T-helper 2 cell treated with Interferon-gamma antibody and Interleukin-4, amounts not matched to agents 5 μg/mL and 100 μg/mL, for 36 hours (primary cell): ENCODE measurements around the gene CRYL1.
A peak's percentile ranks its signal among the peaks of the same experiment; 100 is the strongest.

Experiments
- DNase-seq: peaks from one replicate; pipeline ENCODE4 v3.0.0; 2021; ENCODE audit warnings: low spot score
- H3K27ac Mint-ChIP-seq: one replicate; pipeline ENCODE4 v1.8.0; 2021; ENCODE audit warnings: mild to moderate bottlenecking, mixed read lengths
- H3K27me3 Mint-ChIP-seq: one replicate; pipeline ENCODE4 v1.8.0; 2021; ENCODE audit warnings: low read depth, mixed read lengths
- H3K36me3 Mint-ChIP-seq: one replicate; pipeline ENCODE4 v1.8.0; 2021; ENCODE audit warnings: low read depth, mixed read lengths
- H3K4me1 Mint-ChIP-seq: one replicate; pipeline ENCODE4 v1.8.0; 2021; ENCODE audit warnings: low read depth, mixed read lengths
- H3K4me3 Mint-ChIP-seq: one replicate; pipeline ENCODE4 v1.8.0; 2022; ENCODE audit warnings: mild to moderate bottlenecking, moderate library complexity, mixed read lengths
- H3K9me3 Mint-ChIP-seq: one replicate; pipeline ENCODE4 v1.8.0; 2021; ENCODE audit warnings: mixed read lengths

Gene CRYL1

DNA sequence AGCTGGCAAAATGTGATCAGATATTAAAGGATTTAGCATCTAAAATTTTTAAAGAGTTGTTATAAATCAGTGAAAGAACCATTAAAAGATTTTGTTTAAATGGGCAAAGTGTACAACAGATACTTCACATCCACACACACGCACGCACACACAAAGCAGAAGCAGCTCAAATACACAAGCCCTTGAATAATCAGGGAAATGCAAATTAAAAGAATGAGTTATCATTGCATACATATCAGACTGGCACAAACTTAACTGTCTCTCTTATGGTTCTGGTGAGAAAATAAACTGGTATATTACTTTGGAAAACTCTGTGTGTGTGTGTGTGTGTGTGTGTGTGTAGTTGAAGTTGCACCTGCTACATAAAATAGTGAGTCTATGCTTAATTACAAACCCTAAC is 59.3 kb downstream of the CRYL1 start:
- peaks cover 2% of the 10 kb centered on the region for H3K4me1 Mint-ChIP-seq
- no peaks in the 10 kb centered on the region for H3K9me3 Mint-ChIP-seq
- no peaks in the 10 kb centered on the region for H3K36me3 Mint-ChIP-seq
- H3K27ac Mint-ChIP-seq = no peak overlapping the region
- peaks cover 2% of the 10 kb centered on the region for H3K27me3 Mint-ChIP-seq
- no peak for DNase-seq
- no peak overlapping the region for H3K4me3 Mint-ChIP-seq

DNA sequence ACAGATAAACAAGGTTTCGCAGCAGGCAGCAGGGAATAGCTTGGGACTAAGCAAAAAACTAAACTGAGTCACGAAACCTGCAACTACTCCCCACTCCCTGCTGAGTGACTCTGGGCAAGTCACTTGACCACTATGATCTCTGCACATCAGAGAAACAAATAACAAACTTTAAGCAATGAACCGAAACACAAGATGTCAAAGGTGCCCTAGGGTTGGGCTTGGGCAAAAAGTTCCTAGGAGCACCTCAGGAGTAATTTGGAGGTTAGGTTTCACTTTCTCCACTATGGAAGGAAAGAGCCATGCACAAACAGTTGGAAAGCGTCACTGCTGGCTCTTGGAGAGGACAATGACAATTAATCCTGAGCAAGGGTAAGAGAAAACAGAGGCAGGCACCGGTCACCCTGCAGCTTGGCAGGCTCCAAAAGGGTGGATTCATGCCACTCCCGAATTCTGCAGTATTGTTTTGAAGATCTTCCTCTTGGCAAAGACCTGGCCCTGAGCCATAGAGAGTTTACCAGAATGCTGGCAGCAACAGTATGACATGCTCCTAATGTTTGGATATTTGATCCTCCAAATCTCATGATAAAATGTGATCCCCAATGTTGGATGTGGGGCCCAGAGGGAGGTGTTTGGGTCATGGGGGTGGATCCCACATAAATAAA is 60.3 kb downstream of the CRYL1 start:
- no peaks in the 10 kb centered on the region for H3K36me3 Mint-ChIP-seq
- H3K9me3 Mint-ChIP-seq = no peaks in the 10 kb centered on the region
- DNase-seq = no peak
- no peak overlapping the region for H3K27ac Mint-ChIP-seq
- peaks cover 7% of the 10 kb centered on the region for H3K4me1 Mint-ChIP-seq
- peaks cover 2% of the 10 kb centered on the region for H3K27me3 Mint-ChIP-seq
- H3K4me3 Mint-ChIP-seq = no peak overlapping the region

DNA sequence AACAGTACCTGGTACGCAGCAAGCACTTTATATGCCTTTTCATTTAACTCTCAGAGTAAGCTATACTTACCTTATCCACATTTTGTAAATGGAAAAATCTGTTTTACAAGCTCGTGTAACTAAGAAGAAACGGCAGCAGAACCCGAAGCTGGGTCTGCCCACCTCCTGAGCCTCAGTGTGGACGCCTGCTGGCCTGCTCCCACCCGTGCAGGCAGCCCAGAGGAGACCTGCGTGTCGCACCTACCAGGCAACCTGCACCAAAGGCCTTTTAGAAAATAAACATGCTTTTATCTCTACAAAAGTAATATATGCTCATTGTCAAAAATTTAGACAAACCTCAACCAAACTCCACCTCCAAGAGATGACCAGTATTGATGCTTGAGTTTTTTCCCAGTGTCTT is 62.7 kb downstream of the CRYL1 start:
- Mint-ChIP-seq H3K27me3 (peaks cover 2% of the 10 kb centered on the region), H3K4me3 (no peak overlapping the region), H3K27ac (no peak overlapping the region), H3K9me3 (no peaks in the 10 kb centered on the region), H3K4me1 (peaks cover 8% of the 10 kb centered on the region), H3K36me3 (no peaks in the 10 kb centered on the region)
- DNase-seq = no peak

DNA sequence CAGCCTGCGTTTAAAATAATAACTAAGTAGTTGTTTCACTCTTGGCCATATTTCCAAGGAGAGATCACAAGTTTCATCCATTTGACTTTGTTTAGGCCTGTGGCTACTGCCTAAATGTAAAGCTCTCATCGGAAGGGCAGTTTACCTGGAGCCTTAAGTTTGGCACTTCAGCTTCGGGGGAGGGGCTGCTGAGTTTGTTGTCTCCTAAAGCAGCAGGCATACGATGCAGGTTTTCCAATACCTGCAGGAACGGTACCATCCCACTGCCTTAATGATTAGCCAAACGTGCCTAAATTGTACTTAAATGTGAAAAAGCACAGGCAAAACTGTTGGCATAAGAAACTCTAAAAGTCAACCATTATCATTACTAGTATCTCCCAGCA is 63.1 kb downstream of the CRYL1 start:
- peaks cover 2% of the 10 kb centered on the region for H3K27me3 Mint-ChIP-seq
- H3K9me3 Mint-ChIP-seq = no peaks in the 10 kb centered on the region
- H3K27ac Mint-ChIP-seq = no peak overlapping the region

DNA sequence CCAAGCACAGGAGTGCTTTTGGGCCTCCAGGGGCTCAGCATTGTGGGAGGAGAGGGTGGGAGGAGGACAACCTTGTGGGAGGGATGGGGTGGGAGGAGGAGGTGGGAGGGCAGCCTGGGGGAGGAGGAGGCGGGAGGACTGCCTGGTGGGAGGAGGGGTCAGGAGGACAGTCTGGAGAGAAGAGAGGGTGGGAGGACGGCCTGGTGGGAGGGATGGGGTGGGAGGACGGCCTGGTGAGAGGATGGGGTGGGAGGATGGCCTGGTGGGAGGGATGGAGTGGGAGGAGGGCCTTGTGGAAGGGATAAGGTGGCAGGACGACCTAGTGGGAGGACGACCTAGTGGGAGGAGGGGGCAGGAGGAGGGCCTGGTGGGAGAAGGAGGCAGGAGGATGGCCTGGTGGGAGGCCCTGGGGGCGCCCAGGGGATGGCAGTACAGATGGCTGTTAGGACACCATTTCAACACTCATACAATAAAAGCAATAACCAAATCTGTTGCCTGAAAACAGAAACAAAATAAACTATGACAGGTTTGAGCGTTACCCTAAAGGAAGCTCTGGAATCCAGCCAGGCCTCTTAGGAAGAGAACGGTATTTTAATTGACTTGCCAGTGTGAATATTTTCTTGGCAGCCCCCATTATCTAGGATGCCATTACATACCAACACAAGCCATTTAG is 63.7 kb downstream of the CRYL1 start:
- no peaks in the 10 kb centered on the region for H3K36me3 Mint-ChIP-seq
- H3K9me3 Mint-ChIP-seq = no peaks in the 10 kb centered on the region
- H3K27ac Mint-ChIP-seq = no peak overlapping the region
- no peak overlapping the region for H3K4me3 Mint-ChIP-seq
- no peak for DNase-seq
- H3K4me1 Mint-ChIP-seq = peaks cover 13% of the 10 kb centered on the region
- peaks cover 2% of the 10 kb centered on the region for H3K27me3 Mint-ChIP-seq

More for the DNA sequence above, 63.1 kb downstream of the CRYL1 start:
- DNase-seq = no peak
- H3K4me1 Mint-ChIP-seq = peaks cover 12% of the 10 kb centered on the region
- H3K36me3 Mint-ChIP-seq = no peaks in the 10 kb centered on the region
- H3K4me3 Mint-ChIP-seq = no peak overlapping the region

DNA sequence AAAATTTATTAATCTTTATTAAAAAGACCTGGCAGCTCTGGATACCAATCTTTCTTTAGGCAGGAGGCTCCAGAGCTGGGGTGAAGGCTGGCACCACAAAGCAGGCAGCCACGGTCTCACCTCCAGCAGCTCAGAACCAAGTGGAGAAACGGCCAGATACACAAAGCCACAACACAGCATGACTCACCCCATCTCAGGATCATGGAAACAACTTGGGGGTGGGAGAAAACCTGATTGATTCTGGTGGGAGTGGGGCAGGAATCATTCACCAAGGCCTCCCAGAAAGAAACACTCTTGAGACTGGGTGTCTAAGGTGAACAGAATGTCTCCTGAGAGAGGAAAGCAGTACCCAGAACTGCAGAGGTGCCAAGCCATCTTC is 64.2 kb downstream of the CRYL1 start:
- DNase-seq = peak; percentile 53
- Mint-ChIP-seq H3K36me3 (no peaks in the 10 kb centered on the region), H3K4me3 (no peak overlapping the region), H3K27me3 (peaks cover 2% of the 10 kb centered on the region), H3K4me1 (peaks cover 13% of the 10 kb centered on the region), H3K27ac (peak overlapping the region; percentile 44), H3K9me3 (no peaks in the 10 kb centered on the region)

DNA sequence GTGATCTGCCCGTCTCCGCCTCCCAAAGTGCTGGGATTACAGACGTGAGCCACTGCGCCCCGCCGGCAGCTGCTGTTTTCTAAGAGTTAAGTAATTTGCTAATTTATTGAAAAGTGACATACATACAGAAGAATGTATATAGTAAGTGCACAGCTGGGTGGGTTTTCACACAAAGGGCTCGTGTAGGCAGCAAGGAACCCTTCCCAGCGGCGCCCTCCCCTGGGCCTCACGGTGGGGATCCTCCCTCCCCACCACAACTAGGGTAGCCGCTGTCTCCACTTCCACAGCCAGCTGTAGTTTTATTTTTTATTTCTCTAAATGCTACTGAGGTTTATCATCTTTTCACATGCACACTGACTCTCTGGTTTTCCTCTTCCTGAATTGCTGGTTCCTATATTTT is 64.9 kb downstream of the CRYL1 start:
- no peak overlapping the region for H3K4me3 Mint-ChIP-seq
- no peak for DNase-seq
- H3K4me1 Mint-ChIP-seq = peaks cover 13% of the 10 kb centered on the region
- no peaks in the 10 kb centered on the region for H3K36me3 Mint-ChIP-seq
- no peaks in the 10 kb centered on the region for H3K9me3 Mint-ChIP-seq
- peak overlapping the region; percentile 23 for H3K27ac Mint-ChIP-seq
- peaks cover 2% of the 10 kb centered on the region for H3K27me3 Mint-ChIP-seq

DNA sequence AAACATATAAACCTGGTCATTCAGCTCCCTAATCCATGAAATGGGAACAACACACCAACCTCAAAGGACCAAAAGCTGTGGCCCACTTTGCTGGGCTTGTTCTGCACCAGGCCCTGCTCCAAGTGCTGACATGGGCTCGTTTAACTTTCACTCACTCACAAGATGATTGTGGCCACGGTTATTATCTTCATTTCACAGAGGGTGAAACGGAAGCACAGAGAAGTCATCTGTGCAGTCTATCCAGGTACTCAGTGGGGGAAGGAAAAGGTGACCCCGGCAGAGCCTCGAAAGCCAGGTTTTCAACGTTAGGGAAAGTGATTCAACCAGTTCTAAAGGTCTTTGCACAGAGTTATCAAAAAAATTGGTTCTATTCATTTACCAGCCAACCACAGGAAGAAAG is 68.0 kb downstream of the CRYL1 start:
- Mint-ChIP-seq H3K36me3 (peaks cover 5% of the 10 kb centered on the region), H3K4me3 (no peak overlapping the region), H3K9me3 (peaks cover 4% of the 10 kb centered on the region), H3K27ac (no peak overlapping the region), H3K4me1 (peaks cover 13% of the 10 kb centered on the region), H3K27me3 (peaks cover 4% of the 10 kb centered on the region)
- no peak for DNase-seq

DNA sequence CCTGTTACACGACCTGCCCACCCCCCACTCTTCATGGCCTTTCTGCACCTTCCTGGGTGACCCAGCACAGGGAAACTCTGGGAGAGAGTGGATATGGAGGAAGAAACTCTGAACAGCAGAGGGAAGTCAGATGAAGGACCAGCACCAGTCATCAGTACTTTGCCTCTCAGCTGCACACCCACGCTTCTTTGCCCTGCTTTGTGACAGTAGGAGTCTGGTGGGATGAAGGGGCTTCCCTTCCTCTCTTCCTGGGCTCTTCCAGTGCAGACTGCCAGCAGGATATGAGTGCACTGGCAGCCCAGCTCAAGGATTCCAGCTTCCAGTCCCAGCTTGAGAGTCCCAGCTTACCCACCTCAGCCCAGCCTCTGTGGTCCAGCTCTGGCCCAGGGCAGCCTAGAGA is 68.9 kb downstream of the CRYL1 start:
- no peak overlapping the region for H3K27ac Mint-ChIP-seq

DNA sequence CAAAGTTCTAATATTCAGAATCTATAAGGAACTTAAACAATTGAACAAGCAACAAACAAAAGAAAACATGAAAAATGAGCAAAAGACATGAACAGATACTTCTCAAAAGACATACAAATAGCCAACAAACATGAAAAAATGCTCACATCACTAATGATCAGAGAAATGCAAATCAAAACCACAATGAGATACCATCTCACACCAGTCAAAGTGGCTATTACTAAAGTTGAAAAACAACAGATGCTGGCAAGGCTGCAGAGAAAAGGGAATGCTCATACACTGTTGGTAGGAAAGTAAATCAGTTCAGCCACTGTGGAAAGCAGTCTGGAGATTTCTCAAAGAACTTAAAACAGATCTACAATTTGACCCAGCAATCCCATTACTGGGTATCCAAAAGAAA is 74.3 kb downstream of the CRYL1 start:
- no peak for DNase-seq
- H3K27ac Mint-ChIP-seq = no peak overlapping the region
- H3K27me3 Mint-ChIP-seq = peaks cover 10% of the 10 kb centered on the region
- peak overlapping the region; percentile 19 for H3K4me3 Mint-ChIP-seq
- H3K36me3 Mint-ChIP-seq = peaks cover 20% of the 10 kb centered on the region
- peaks cover 43% of the 10 kb centered on the region for H3K9me3 Mint-ChIP-seq
- peaks cover 12% of the 10 kb centered on the region for H3K4me1 Mint-ChIP-seq

More for the DNA sequence above, 68.9 kb downstream of the CRYL1 start:
- H3K4me1 Mint-ChIP-seq = peaks cover 18% of the 10 kb centered on the region
- DNase-seq = no peak
- H3K4me3 Mint-ChIP-seq = no peak overlapping the region
- H3K9me3 Mint-ChIP-seq = peaks cover 4% of the 10 kb centered on the region
- peaks cover 4% of the 10 kb centered on the region for H3K27me3 Mint-ChIP-seq
- H3K36me3 Mint-ChIP-seq = peaks cover 5% of the 10 kb centered on the region

DNA sequence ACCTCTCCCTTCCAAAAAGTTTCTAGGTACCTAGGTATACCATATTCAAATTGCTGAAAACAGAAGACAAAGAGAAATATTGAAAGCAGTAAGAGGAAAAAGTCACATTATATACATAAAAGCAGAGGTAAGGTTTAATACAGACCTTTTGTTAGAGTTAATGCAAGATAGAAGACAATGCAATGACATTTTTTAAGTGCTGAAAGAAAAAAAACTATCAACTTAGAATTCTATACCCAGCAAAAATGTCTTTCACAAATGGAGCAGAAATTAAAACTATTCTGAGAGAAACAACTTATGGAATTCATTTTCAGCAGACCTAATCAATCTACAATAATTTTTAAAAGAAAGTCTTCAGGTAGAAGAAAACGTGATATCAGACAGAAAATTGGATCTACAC is 77.2 kb downstream of the CRYL1 start:
- Mint-ChIP-seq H3K4me1 (peaks cover 12% of the 10 kb centered on the region), H3K36me3 (peaks cover 20% of the 10 kb centered on the region), H3K27me3 (peaks cover 6% of the 10 kb centered on the region), H3K27ac (no peak overlapping the region), H3K4me3 (no peak overlapping the region), H3K9me3 (peaks cover 49% of the 10 kb centered on the region)
- no peak for DNase-seq

DNA sequence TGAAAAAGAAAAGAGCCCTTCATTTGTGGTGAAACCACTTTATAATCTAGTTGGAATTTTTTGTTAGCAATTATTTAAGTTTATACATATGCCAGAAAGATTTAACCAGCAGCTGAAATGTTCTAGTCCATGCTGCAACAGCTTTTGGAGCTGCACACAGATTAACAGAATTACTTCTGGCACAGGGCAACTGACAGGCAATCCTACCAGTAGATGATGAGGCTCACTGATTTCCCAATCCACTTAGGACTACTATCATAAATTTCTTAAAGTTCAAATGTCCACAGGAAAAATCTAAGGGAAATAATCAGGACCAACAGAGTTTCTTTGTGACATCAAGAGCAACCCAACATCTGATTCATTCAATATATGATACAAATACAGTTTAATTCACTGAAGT is 78.8 kb downstream of the CRYL1 start:
- H3K4me1 Mint-ChIP-seq = peaks cover 14% of the 10 kb centered on the region
- peaks cover 19% of the 10 kb centered on the region for H3K36me3 Mint-ChIP-seq
- no peak overlapping the region for H3K4me3 Mint-ChIP-seq
- peaks cover 5% of the 10 kb centered on the region for H3K27me3 Mint-ChIP-seq
- H3K9me3 Mint-ChIP-seq = peaks cover 49% of the 10 kb centered on the region
- DNase-seq = no peak
- no peak overlapping the region for H3K27ac Mint-ChIP-seq

DNA sequence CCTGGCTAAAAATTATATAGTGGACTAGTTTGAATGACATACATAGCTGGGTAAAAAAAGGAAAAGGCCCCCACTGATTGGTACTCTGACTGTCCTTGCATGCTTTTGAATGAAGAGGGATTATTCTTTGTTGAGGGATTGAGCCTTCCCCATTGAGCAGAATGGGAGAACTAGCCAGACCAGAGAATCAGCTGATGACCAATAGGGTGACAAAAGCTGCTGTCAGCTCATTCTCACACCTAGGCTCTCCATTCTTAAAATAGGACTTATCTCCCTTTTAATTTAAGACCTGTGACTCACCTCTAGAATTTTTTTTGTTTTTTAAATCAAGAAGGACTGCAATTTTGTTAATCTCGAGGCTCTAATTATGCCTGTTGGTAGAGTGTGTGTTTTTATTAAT is 79.3 kb downstream of the CRYL1 start:
- peaks cover 19% of the 10 kb centered on the region for H3K36me3 Mint-ChIP-seq
- no peak overlapping the region for H3K4me3 Mint-ChIP-seq
- DNase-seq = no peak
- H3K27ac Mint-ChIP-seq = no peak overlapping the region
- peaks cover 9% of the 10 kb centered on the region for H3K4me1 Mint-ChIP-seq
- peaks cover 49% of the 10 kb centered on the region for H3K9me3 Mint-ChIP-seq
- peaks cover 5% of the 10 kb centered on the region for H3K27me3 Mint-ChIP-seq

DNA sequence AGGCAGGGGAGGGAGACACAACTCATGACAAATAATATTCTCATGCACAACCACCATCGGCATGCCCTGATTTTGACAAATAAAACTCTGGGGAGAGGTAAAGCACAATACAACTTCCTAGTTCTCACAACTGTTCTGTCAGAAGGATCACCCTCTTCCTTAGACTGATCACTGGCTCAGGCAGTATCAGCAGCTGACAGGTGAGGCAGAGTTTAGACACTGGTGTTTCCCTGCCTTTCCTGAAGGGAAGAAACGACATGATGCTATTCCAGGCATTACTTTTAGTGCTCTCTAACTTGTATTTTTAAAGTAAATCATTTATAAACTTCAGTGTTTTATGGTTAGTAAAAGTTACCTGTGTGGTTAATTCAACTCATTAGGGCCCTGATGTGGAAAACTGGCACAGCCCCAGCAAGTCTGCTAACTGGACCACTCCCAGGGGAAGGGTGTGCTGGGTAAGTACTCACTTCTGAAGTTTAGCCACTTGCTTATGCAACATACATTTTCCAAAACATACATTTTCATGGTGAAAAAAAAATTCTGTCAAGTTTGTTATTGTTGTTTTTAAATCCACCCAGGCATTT is 82.8 kb downstream of the CRYL1 start:
- Mint-ChIP-seq H3K4me1 (peaks cover 6% of the 10 kb centered on the region), H3K27me3 (peaks cover under 1% of the 10 kb centered on the region), H3K27ac (no peak overlapping the region), H3K36me3 (peaks cover 7% of the 10 kb centered on the region), H3K4me3 (no peak overlapping the region), H3K9me3 (peaks cover 25% of the 10 kb centered on the region)
- no peak for DNase-seq
